IPS DF 6.9 (cell line): ENCODE results near the gene AURKAIP1.
A peak's percentile ranks its signal among the peaks of the same experiment; 100 is the strongest.
"Not testable (repeated sequence)": the region's sequence is repeated elsewhere in the genome, so short reads cannot be mapped to it uniquely, and the experiment has no call there.

ENCODE experiments used
- DNase-seq: peaks from one replicate; pipeline ENCODE4 v3.0.0-alpha.2; 2013; ENCODE audit warnings: low read depth, low spot score
- H3K27ac ChIP-seq: one replicate; pipeline ENCODE4 v1.5.1; 2013; ENCODE audit warnings: low read length, control low read depth
- H3K27me3 ChIP-seq: 2 replicates; pipeline ENCODE4 v1.6.1; 2013; ENCODE audit warnings: mild to moderate bottlenecking, low read length; ENCODE audit not compliant: control insufficient read depth, insufficient read depth
- H3K36me3 ChIP-seq: 2 replicates; pipeline ENCODE4 v1.6.1; 2013; ENCODE audit warnings: low read length; ENCODE audit not compliant: control insufficient read depth, insufficient read depth
- H3K4me1 ChIP-seq: 2 replicates; pipeline ENCODE4 v1.6.1; 2013; ENCODE audit warnings: low read length; ENCODE audit not compliant: control insufficient read depth, insufficient read depth
- H3K4me3 ChIP-seq: 2 replicates; pipeline ENCODE4 v1.5.1; 2013; ENCODE audit warnings: mild to moderate bottlenecking, low read length
- H3K9me3 ChIP-seq: 2 replicates; pipeline ENCODE4 v1.6.1; 2013; ENCODE audit warnings: low read length, inconsistent platforms; ENCODE audit not compliant: control insufficient read depth, insufficient read depth
- WGBS: extraction: QIAGEN DNeasy Blood & Tissue Kit; methylation state at CpG from one replicate; pipeline ENCODE4 v1.1.7; 2013; ENCODE audit warnings: mixed read lengths, missing lambda C conversion rate; ENCODE audit not compliant: insufficient read length, insufficient coverage; 5-methylcytosine and 5-hydroxymethylcytosine counted together

The AURKAIP1 gene

DNA sequence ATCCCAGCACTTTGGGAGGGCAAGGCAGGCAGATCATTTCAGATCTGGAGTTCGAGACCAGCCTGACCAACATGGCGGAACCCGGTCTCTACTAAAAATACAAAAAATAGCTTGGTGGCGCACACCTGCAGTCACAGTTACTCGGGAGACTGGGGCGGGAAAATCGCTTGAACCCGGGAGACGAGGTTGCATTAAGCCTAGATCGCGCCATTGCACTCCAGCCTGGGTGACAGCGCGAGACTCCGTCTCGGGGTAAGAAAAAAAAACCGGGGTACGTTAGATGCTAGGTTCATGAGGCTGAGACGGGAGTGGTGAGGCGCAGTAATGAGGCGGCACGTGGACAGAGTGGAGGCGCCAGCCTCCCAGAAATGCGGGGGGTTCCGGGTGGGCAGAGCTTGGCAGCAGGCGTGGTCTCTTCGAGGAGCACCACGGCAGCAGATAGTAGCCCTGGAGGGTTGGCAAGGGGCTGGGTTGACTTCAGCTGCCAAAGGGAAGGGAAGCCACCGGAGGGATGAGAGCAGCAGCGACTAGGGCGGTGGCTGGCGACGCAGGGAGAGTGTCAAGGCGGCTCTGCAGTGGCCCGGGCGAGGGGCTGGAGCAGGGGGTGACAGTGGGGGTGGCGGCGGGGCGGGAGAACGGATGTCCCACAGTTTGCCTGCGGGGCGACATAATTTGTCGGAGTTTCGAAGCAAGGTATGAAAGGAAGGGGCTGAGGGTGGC lies 31.3 kb upstream of the AURKAIP1 start:
- DNase-seq, result no peak
- WGBS, result no CpG with 5 or more reads among the region's 43 CpGs
- H3K4me1 ChIP-seq, result no peaks in the 10 kb centered on the region
- H3K27ac ChIP-seq, result no peak overlapping the region
- H3K27me3 ChIP-seq, result no peaks in the 10 kb centered on the region
- peaks cover 12% of the 10 kb centered on the region for H3K36me3 ChIP-seq
- no peaks in the 10 kb centered on the region for H3K9me3 ChIP-seq
- peak overlapping the region; percentile 92 for H3K4me3 ChIP-seq

- peaks cover 19% of the 10 kb centered on the region for H3K36me3 ChIP-seq
- 0 out of 2 replicates have a peak, but pooled peaks cover 2% of the 10 kb centered on the region for H3K4me1 ChIP-seq
- no peaks in the 10 kb centered on the region for H3K27me3 ChIP-seq
- no peaks in the 10 kb centered on the region for H3K9me3 ChIP-seq
- 100% methylated on average over 2 of the region's 7 CpGs for WGBS
- no peak overlapping the region for H3K27ac ChIP-seq
- no peak overlapping the region for H3K4me3 ChIP-seq
- DNase-seq, result no peak
These were observed 28.6 kb upstream of the AURKAIP1 start for GRCh38 chr1:1403653-1404052.

DNA sequence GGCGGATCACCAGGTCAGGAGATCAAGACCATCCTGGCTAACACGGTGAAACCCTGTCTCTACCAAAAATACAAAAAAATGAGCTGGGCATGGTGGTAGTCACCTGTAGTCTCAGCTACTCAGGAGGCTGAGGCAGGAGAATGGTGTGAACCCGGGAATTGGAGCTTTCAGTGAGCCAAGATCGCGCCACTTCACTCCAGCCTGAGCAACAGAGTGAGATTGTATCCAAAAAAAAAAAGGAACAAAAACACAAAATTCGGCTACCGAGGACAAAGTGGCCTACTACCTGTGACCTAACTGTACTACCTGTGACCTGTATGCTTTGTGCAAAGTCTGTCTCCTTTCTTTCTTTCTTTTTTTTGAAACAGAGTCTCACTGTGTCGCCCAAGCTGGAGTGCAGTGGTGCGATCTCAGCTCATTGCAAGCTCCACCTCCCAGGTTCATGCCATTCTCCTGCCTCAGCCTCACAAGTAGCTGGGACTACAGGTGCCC lies 27.9 kb upstream of the AURKAIP1 start:
- not testable (repeated sequence) for DNase-seq, H3K4me1 ChIP-seq, H3K9me3 ChIP-seq, H3K27me3 ChIP-seq, H3K27ac ChIP-seq, H3K4me3 ChIP-seq
- WGBS, result no CpG with 5 or more reads among the region's 9 CpGs
- peaks cover 19% of the 10 kb centered on the region for H3K36me3 ChIP-seq

DNA sequence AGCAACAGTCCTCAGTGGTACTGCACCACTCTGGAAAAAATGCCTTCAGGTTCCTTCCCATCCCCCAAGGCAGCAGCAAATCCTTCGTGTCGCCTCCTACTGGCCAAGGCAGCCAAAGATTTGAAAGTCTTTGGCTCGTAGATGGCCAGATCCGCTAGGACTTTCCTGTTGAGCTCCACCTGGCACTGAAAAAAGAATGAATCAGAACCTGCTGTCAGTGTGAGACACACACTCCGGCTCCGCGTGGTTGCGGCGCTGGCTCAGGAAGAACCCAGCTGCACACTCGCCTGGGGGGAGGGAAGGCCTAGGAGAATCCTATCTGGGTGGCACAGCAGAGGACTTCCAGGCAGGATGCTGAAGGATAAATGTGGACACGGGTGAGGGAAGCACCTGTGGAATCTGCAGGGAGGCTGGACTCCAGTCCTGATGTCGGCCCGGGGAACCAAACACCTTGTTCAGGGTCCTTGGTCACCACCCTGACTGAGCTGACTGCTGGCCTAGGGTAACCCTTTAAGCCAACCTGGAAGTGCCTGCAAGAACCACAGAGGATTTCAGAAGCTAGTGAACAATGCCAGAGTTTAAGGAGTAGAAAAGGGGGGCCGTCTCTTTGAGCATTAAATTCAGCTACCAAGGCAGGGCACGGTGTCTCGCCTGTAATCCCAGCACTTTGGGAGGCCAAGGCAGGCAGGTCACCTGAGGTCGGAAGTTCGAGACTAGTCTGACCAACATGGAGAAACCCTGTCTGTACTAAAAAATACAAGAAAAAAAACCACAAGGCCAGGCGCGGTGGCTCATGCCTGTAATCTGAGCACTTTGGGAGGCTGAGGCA lies 27.3 kb upstream of the AURKAIP1 start:
- WGBS, result no CpG with 5 or more reads among the region's 20 CpGs
- no peak overlapping the region for H3K27ac ChIP-seq

GRCh38 chr1:1401457-1402010 lies 26.5 kb upstream of the AURKAIP1 start:
- DNase-seq, result no peak
- Histone ChIP-seq H3K27me3 (no peaks in the 10 kb centered on the region), H3K36me3 (peaks cover 23% of the 10 kb centered on the region), H3K4me1 (0 out of 2 replicates have a peak, but pooled peaks cover 2% of the 10 kb centered on the region), H3K4me3 (no peak overlapping the region), H3K27ac (no peak overlapping the region), H3K9me3 (no peaks in the 10 kb centered on the region)
- WGBS, result no CpG with 5 or more reads among the region's 7 CpGs

More for the DNA sequence above, 27.3 kb upstream of the AURKAIP1 start:
- no peaks in the 10 kb centered on the region for H3K27me3 ChIP-seq
- H3K4me3 ChIP-seq, result no peak overlapping the region
- 0 out of 2 replicates have a peak, but pooled peaks cover 2% of the 10 kb centered on the region for H3K4me1 ChIP-seq
- DNase-seq, result no peak
- peaks cover 20% of the 10 kb centered on the region for H3K36me3 ChIP-seq
- H3K9me3 ChIP-seq, result no peaks in the 10 kb centered on the region

GRCh38 chr1:1400576-1401456 lies 25.8 kb upstream of the AURKAIP1 start:
- H3K36me3 ChIP-seq, result peaks cover 23% of the 10 kb centered on the region

GRCh38 chr1:1399872-1400575 lies 25.0 kb upstream of the AURKAIP1 start:
- Histone ChIP-seq H3K4me3 (peak overlapping the region; percentile 88), H3K27me3 (no peaks in the 10 kb centered on the region), H3K36me3 (peaks cover 24% of the 10 kb centered on the region), H3K27ac (no peak overlapping the region), H3K4me1 (0 out of 2 replicates have a peak, but pooled peaks cover 2% of the 10 kb centered on the region), H3K9me3 (no peaks in the 10 kb centered on the region)
- DNase-seq, result no peak
- WGBS, result no CpG with 5 or more reads among the region's 34 CpGs

More at GRCh38 chr1:1400576-1401456, 25.8 kb upstream of the AURKAIP1 start:
- WGBS, result no CpG with 5 or more reads among the region's 22 CpGs
- Histone ChIP-seq H3K9me3 (no peaks in the 10 kb centered on the region), H3K27ac (no peak overlapping the region), H3K4me3 (no peak overlapping the region), H3K4me1 (0 out of 2 replicates have a peak, but pooled peaks cover 2% of the 10 kb centered on the region), H3K27me3 (no peaks in the 10 kb centered on the region)
- no peak for DNase-seq

DNA sequence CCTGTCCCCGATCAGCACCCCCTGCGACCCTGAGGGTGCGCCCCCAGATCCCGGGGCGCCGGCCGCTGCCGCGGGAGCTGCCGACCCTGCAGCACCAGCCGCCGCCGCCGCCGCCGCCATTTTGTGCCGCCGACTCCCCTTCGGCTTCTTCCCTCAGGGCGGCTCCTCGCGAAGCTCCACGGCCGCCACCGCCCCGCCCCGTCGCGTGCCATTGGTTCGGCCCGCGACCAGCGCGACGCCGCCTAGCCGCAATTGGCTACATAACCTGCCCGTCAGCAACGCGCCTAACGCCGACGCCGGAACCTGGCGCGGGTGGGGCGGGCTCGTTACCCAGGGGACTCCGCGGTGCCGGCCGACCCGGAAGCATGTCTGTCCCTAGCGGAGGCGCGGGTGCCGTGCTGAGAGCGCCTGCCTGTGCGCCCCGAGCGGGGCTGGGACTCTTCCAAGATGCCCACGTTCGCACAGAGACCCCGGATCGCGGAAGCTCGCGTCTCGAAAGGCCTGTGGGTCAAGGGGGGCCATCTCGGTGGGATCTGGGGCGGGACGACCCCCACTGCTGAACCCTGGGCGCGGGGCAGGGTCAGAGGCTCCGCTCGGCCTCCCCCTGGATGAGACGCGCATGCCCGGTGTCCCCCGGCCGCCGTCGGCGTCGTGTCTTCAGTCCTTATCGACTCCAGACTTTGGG lies 24.3 kb upstream of the AURKAIP1 start, which contains the start of gene CCNL2:
CCNL2 (minus strand) TSS at position 149 of the 685 bp plus-strand sequence; CDS start at position 120, 29 bp downstream.
- WGBS, result no CpG with 5 or more reads among the region's 86 CpGs
- Histone ChIP-seq H3K36me3 (peaks cover 24% of the 10 kb centered on the region), H3K4me3 (peak within 1 kb of the TSS; percentile 88), H3K27ac (no peak within 1 kb of the TSS), H3K4me1 (0 out of 2 replicates have a peak, but pooled peaks cover 2% of the 10 kb centered on the region), H3K27me3 (no peaks in the 10 kb centered on the region), H3K9me3 (no peaks in the 10 kb centered on the region)
- DNase-seq, result peak; percentile 98

DNA sequence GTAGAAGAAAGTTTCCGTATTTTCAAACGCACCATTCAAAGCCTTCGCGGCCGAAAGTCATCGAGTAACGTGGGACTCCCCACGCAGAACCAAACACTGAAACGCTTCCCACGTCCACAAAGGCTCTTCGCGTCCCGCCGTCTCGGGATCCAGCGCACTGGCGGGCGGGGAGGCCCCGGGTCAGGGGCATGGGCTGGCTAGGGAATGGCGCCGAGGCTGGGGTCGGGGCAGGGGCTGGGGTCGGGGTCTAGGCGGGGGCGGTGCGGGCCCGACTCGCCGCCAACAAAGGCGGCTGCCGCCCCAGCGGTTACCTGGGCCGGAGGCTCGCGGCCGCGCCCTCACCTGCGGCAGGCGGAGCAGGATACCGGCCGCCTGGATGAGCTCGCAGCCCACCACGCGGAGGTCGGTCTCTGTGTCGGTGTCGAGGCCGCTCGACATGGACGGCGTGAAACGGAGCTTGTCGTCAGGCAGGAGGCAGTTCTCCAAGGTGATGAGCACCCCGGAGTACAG lies 23.7 kb upstream of the AURKAIP1 start:
- 0 out of 2 replicates have a peak, but pooled peaks cover 2% of the 10 kb centered on the region for H3K4me1 ChIP-seq
- DNase-seq, result no peak
- peak overlapping the region; percentile 81 for H3K4me3 ChIP-seq
- no peak overlapping the region for H3K27ac ChIP-seq
- no CpG with 5 or more reads among the region's 54 CpGs for WGBS
- H3K9me3 ChIP-seq, result no peaks in the 10 kb centered on the region
- H3K36me3 ChIP-seq, result peaks cover 25% of the 10 kb centered on the region
- H3K27me3 ChIP-seq, result no peaks in the 10 kb centered on the region
